K562 treated with DMSO at 1 percent for 24 hours (cell line): Measurements from ENCODE around the gene VPS4B. TPM values are rescaled to one million over a fixed set of nuclear protein-coding genes. Genes with fewer than 3 reads are reported as not detected.

Source experiments
- total RNA-seq: library from RNA; unstranded; fragments of 300-600 nt; gene quantifications from 2 replicates; pipeline ENCODE4 v1.2.3, GENCODE V29; 2022; ENCODE audit warnings: low read depth; ENCODE audit not compliant: insufficient read depth

VPS4B gene
- total RNA-seq = 7.3 and 9.0 TPM in 2 replicates

GRCh38 chr18:63422087-63422863, at the start of gene VPS4B:
VPS4B (minus strand) TSS chr18:63422476; CDS start chr18:63422259, 217 bp downstream.

GRCh38 chr18:63367053-63367953, 55.0 kb downstream of the VPS4B start, which contains the start of gene KDSR:
KDSR (minus strand) TSS chr18:63367206; CDS start chr18:63367118, 88 bp downstream.

Other genes with a start within 250 kb of the VPS4B start
- gene BCL2, start 102.7 kb downstream of the VPS4B start, total RNA-seq = 0.88 and 1.4 TPM in 2 replicates
- 9.4 and 12.7 TPM in 2 replicates for gene KDSR, start 55.3 kb downstream of the VPS4B start, total RNA-seq
- 0.17 and 0.29 TPM in 2 replicates for gene SERPINB5, start 54.5 kb upstream of the VPS4B start, total RNA-seq
- gene SERPINB12, start 119.9 kb upstream of the VPS4B start, total RNA-seq = not detected in 2 replicates
- not detected in 2 replicates for gene SERPINB13, start 164.9 kb upstream of the VPS4B start, total RNA-seq
- not detected in 2 replicates for gene SERPINB4, start 221.8 kb upstream of the VPS4B start, total RNA-seq
- not detected in 2 replicates for gene SERPINB3, start 239.4 kb upstream of the VPS4B start, total RNA-seq